ENCODE measurements around the gene SLC9A1. TPM values are rescaled to one million over a fixed set of nuclear protein-coding genes. Genes with fewer than 3 reads are reported as not detected.

Gene SLC9A1
- total RNA-seq, 1 donor from 2014 or later: 17.3 TPM

DNA sequence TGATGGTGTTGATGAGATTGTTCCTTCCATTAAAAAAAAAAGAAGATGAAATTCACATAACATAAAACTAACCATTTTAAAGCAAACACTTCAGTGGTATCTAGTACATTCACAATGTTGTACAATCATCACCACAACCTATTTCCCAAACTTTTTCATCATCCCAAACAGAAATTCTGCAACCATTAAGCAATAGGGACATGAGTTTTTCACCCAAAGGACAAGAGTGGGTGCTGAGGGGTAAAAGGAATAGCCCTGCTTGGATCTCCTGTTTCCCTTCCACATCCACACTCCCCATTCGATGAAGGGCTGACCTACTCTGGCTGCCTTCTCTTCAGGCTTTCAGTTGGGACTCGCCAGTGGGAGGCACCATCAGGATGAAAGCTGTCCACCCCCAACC, 59.3 kb downstream of the SLC9A1 start:
- intact Hi-C loops (cut with DNase I): loop anchor here (5.0 kb wide), 1 partner anchor 48 kb away; no protein-coding TSS in a partner anchor
- DNase-seq (ENCODE audit: low spot score) (no peak), ATAC-seq (no peak)

DNA sequence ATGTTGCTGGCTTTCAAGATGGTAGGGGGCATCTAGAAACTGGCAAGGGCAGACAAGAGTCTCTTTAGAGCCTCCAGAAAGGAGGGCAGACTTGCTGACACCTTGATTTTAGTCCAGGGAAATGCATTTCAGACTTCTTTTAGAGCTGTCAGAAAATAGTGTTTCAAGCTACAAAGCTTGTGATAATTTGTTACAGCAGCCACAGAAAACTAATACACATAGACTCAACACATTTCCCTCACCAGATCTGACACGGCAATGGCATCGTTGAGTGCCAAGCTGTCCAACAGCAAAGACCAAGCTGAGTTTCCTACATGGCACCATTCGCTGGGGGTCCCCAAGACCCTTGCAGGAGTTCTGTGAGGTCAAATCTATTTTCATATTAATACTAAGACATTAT, 62.0 kb downstream of the SLC9A1 start:
- no peak for ATAC-seq
- DNase-seq (ENCODE audit: low spot score): no peak
- intact Hi-C loops (cut with DNase I): no loop called here

DNA sequence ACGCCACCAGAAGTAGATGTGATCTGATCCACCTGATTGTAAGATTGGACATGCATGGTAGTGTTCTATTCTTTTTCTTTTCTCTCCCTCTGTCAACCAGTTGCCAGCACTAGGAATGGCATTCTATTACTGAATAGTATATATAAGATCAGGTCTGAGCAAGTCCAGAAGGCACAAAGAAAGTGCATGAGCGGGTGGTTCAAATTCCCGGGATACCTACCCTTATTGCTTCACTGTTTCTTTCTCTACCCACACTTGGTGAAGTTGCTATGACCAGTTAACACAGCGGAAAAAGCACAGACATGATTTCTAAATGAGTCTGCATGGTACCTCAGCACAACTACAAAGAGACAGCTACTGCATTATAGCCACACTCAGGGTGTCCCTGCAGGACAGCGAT, 64.0 kb downstream of the SLC9A1 start:
- intact Hi-C loops (cut with DNase I): no loop called here
- ATAC-seq (no peak), DNase-seq (ENCODE audit: low spot score) (no peak)

DNA sequence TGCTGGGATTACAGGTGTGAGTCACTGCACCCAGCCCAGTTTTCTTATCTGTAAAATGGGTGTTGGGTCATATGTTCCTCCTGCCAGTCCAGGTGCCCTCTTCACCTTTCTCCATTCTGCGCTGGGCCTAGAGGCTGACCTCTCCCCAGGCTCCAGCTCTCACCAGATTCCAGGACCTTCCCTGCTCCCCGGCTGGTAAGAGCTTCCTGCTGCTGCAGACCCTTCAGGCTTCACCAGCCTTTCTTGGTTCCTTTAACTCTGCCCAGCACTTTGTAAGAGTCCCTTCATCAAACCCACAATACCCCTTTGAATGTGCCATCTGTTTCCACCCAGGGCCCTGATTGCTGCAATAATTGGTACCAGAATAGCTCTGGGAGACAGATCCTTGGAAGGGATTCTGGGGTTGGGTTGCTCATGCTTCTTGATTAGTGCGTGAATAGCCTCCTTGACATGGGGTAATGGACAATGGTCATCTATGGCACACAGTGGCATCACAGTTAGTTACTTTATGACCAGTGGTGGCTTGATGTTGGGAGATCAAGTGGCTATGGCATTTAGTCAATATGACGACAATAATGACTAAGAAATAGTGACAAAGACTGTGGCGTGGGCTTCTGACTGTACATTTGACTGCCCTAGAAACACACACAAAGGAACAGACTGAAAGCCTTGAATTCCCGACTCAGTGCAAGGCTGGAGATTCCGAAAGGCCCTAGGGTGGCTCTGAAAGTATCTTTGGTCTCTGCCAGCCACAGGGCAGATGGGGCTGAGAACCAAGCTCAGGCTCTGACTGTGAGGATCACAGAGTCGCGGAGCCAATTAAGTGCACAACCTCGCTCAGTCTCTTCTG, 67.3 kb downstream of the SLC9A1 start:
- DNase-seq (ENCODE audit: low spot score) (no peak), ATAC-seq (no peak)
- intact Hi-C loops (cut with DNase I): no loop called here

DNA sequence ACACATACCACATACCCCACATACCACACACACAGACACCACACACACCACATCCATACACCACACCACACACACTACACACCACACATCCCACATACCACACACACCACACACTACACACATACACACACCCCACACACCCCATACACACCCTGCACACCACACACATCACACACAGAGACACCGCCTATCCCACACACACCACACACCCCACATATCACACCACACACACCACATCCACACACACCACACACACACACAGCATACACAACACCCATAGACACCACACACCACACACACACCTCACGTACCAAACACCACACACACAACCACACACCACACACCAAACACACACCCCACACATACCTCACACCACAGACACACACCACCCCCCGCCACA, 68.3 kb downstream of the SLC9A1 start:
- DNase-seq (ENCODE audit: low spot score) (no peak), ATAC-seq (no peak)
- intact Hi-C loops (cut with DNase I): no loop called here

DNA sequence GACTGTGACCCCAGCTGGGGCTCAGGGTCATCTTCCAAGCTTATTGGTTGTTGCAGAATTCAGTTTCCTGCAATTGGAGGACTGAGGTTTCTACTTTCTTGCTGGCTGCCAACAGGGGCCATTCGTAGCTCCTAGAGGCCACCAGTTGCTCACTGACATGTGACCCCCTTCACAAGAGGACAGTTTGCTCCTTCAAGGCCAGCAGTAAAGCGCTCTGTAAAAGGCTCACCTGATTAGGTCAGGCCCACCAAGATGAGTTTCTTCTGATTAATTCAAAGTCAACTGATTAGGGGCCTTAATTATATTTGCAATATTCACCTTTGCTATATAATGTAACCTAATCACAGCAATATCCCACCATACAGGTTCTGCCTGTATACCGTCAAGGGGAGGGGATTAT, 68.9 kb downstream of the SLC9A1 start:
- DNase-seq (ENCODE audit: low spot score): no peak
- intact Hi-C loops (cut with DNase I): no loop called here
- no peak for ATAC-seq

DNA sequence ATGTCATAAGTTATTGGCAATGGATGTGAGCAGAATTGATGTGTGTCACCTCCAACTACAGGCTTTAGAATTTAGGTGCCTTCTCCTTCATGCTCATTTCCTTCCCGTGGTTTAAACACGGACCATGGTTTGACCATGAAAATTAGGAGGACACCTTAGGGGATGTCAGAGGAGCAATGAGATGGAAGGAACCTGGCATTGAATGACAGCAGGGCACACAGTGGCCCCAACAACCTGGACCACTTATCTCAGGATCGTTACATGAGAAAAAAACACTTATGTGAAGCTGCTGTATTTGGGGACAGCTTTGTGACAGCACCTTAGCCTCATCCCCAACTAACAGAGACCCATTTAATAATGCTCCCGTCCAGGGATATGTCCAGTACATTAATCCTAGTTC, 70.8 kb downstream of the SLC9A1 start:
- ATAC-seq: no peak
- intact Hi-C loops (cut with DNase I): no loop called here

DNA sequence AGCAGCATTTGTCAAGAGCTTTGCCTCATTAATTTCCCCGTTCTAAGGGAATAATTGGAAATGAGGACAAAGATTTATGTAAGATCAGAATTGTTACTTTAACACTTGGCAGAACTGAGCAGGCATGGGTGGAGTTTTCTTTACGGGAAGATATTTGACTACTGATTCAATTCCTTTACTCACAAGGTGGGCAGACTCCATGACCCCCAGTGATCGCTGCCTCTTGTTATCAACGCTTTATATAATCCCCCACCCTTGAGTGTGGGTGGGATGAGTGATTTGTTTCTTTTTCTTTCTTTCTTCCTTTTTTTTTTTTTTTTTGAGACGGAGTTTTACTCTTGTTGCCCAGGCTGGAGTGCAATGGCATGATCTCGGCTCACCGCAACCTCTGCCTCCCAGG, 77.0 kb downstream of the SLC9A1 start:
- intact Hi-C loops (cut with DNase I): no loop called here
- ATAC-seq (no peak), DNase-seq (ENCODE audit: low spot score) (no peak)

More for the DNA sequence above, 70.8 kb downstream of the SLC9A1 start:
- DNase-seq (ENCODE audit: low spot score): no peak

DNA sequence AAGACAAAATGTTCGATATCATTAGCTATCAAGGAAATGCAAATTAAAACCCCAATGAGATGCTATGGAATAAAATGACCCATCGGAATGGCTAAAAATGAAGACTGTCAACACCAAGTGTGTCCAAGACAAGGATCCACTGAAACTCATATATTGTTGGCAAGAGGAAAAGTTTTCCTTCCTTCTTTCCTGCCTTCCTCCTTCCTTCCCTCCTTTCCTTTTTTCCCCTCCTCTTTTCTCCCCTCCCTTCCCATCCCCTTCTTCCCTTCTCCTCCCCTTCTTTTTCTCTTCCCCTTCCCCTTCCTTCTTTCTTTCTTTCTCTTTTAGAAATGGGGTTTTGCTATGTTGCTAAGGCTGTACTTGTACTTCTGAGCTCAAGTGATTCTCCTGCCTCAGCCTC, 78.1 kb downstream of the SLC9A1 start:
- ATAC-seq (no peak), DNase-seq (ENCODE audit: low spot score) (no peak)
- intact Hi-C loops (cut with DNase I): no loop called here

DNA sequence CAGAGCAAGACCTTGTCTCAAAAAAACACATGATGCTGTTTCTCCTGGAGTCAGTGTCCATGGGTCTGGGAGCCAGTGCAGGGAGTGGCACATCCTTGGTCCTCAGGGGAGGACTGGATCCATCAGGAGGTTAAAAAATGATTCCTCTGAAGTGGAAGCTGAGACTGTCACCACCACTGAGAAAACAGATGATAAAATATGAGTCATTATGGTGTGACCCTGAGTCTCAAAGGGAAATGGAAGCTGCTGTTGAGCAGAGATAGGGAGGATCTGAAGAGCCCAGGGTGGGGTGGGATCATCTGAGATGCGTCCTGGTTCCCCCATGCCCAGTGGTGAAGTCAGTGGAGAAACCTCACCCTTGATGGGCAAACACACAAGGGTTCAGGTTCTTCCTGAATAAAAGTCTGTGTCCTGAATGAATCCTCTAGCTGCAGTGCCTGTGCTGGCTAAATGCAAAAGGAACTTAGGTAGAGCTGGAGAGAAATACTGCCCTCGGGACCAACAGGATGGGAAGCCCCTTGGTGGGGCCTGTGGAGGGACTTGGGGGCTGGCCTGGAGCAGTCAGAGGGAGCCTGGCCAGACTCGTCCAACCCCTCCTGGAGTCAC, 80.6 kb downstream of the SLC9A1 start:
- ATAC-seq (no peak), DNase-seq (ENCODE audit: low spot score) (no peak)
- intact Hi-C loops (cut with DNase I): no loop called here

DNA sequence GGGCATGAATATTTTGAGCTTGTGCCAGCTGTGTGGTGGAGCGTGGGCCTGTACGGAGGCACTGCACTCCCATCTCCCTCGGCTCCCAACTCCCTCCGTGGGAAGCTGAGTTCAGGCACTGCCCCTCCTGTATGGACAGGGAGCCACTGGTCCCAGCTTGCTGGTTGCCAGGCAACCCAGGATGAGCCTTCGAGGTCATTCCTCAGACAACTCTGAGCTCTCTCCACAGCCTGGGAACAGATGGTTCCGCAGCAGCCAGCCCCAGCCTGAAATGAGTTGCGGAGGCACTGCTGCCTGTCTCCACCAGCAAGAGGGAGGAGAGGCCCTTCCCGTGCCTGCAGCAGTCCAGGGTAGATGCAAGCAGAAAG, 83.9 kb downstream of the SLC9A1 start:
- no peak for DNase-seq (ENCODE audit: low spot score)
- intact Hi-C loops (cut with DNase I): no loop called here
- ATAC-seq: peak; percentile 91

DNA sequence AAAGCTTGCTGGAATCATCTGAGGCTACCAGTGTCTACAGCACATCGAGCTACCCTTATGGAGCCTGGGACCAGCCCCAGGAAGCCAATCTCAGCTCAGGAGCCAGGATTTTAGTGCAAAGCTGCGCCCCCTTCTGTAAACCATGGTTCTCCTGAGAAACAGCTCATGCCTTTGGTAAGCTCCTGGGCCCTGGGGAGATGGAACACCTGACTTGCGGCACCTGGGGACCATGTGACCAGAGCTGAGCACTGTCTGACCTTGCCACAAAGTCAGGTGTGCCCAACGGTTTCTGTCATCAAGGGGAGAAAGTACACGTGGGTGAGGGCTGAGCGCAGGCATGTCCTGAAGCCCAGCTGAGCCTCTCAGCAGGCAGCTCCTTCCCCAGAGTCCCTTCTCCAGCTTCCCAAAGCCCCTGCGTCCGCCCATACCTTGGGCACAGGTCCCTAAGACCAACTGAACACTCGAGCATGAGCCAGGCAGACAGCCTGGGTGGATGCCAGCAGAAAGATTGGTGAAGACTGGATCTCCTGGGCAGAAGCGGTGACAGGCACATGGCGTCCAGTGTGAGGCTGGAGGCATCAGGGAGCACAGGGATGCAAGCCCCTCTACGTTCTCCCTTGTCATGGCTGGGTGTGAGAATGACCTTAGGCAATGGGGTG, 84.4 kb downstream of the SLC9A1 start:
- ATAC-seq (no peak), DNase-seq (ENCODE audit: low spot score) (no peak)
- intact Hi-C loops (cut with DNase I): no loop called here

DNA sequence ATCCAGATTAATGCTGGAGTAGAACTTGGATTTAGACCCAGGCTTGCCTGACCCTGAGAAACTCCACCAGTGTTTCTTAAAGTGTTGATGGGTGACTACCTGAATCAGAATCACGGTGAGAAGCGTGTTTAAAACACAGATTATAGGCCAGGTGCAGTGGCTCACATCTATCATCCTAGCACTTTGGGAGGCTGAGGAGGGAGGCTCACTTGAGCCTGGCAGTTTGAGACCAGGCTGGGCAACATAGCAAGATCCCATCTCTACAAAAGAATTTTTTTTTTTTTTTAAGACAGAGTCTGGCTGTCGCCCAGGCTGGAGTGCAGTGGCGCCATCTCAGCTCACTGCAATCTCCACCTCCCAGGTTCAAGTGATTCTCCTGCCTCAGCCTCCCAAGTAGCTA, 86.0 kb downstream of the SLC9A1 start:
- no peak for DNase-seq (ENCODE audit: low spot score)
- ATAC-seq: no peak

DNA sequence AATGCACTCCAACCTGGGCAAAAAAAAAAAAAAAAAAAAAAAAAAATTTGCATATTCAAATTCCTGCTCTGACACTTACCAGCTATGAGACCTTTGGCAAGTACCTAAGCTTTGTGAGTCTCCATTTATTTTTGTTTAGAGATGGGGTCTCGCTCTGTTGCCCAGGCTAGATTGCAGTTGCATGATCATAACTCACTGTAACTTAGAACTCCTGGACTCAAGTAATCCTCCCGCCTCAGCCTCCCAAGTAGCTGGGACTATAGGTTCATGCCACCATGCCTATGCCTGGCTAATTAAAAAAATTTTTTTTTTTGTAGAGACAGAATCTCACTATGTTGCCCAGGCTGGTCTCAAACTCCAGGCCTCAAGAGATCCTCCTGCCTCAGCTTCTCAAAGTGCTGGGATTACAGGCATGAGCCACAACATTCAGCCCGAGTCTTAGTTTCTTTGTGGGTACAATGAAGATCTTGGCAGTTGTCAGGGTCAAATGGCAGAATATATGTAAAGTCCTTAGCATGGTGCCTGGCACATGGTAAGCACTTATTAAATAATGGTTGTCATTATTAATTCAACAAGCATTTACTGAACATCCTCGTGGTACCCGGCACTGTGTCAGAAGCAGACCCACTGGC, 88.8 kb downstream of the SLC9A1 start:
- intact Hi-C loops (cut with DNase I): no loop called here
- no peak for ATAC-seq
- no peak for DNase-seq (ENCODE audit: low spot score)

More for the DNA sequence above, 86.0 kb downstream of the SLC9A1 start:
- intact Hi-C loops (cut with DNase I): no loop called here

DNA sequence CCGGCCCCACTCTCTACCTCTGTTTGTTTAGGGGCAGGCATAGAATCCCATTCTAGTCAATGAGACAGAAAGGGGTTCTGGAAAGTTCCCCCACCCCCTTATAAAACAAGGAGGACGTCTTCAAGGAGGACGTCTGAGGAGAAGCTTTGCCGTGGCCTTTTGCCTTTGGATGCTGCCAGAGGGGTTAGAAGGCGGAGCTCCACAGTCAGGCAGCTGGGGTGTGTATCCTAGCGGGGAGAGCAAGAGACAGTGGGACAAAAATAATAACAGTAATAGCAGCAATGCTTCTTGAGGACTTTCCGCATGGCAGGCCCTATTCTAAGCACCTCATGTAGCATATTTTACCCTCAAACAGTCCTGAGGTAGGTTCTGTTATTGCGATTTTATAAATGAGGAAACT, 94.0 kb downstream of the SLC9A1 start:
- DNase-seq (ENCODE audit: low spot score): no peak
- no peak for ATAC-seq
- intact Hi-C loops (cut with DNase I): no loop called here

DNA sequence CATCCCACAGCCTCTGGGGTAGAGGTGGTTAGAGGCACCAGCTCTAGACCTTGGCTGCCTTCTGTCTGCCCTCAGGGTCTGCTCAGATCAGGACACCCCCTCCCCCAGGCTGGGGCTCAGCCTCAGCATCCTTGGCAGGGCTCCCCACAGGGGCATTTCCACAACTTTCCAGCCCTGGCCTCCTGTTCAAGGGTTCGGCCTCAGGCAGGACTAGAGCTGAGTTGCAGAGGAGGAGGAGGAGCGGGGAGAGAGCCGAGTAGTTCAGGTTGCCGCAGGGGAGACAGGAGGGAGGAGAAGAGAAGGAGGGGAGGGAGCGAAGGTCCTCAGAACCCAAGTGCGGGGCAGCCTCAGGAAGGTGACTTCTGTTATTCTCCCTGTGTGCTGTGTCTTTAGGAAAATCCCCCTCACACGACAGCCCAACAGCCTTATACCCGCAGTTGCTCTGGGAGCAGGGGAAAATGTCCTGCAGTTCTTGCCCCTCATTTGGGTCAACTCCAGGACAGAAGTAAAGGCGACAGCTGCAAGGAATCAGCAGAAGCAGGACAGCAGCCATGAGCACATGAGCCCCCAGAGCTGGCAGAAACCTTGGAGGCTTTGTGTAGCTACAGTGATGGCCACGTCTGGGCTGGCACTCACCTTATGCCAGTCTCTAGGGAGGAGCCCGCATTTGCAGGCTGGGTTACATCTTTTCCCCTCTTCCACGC, 95.8 kb downstream of the SLC9A1 start:
- ATAC-seq (peak; percentile 14), DNase-seq (ENCODE audit: low spot score) (no peak)
- intact Hi-C loops (cut with DNase I): no loop called here

DNA sequence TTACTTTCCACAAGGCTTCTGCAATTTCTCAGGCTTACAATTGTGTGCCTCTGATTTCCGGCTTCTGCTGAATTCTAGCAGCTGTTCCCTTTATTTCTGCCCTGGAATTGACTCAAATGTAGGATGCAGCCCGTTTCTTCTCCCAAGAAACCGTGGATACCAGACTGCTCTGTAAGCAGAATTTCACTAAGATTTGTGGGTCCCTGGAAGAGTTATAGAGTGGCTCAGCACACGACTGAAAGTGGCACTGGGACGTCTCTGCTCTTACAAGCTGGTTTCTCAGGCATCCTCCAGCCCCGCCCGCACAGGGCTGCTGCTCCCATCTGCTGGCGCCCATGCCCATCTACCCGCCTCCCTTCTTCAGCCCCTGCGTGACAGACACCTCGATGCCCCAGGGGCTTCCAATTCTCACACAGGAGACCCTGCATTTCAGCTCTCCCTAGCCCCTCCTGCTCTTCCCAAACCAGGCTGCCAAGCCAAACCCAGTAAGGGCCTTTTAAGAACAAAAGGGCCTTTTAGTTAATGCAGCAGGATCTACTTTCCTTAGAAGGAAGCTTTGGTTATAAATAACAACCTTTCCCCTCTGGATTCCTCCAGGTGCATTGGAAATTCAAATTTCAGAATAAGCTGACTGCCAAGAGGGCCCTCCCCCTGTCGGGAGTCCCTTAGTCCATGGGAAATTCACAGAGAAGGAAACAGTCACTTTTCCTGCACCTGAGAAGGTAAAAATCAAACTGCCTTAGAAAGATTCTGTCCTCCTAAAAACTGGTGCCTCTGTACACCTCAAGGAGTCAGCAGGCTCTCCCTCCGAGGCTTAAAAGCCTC, 96.9 kb downstream of the SLC9A1 start:
- DNase-seq (ENCODE audit: low spot score) (no peak), ATAC-seq (peak; percentile 66)
- intact Hi-C loops (cut with DNase I): no loop called here

DNA sequence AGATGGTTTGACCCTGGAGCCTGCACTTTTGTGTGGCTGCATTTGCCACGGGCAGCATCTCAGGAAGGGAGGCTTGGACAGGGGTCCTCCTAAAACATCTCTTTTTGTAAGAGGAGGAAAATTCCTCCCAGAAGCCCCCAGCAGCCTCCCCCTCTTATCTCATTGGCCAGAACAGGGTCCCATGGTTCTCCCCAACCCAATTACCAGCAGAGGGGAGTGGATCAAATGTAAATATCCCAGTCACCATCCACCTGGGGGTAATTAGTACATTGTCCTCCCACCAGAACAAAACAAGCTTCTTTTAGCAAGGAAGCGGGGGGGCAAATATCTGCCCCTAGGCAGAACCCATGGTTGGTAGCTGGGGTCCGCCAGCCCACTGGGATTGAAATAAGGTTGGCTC, 97.5 kb downstream of the SLC9A1 start:
- peak; percentile 18 for ATAC-seq
- DNase-seq (ENCODE audit: low spot score): no peak
- intact Hi-C loops (cut with DNase I): no loop called here
